ENCODE results near the gene GPR62.

Gene GPR62, protein sequence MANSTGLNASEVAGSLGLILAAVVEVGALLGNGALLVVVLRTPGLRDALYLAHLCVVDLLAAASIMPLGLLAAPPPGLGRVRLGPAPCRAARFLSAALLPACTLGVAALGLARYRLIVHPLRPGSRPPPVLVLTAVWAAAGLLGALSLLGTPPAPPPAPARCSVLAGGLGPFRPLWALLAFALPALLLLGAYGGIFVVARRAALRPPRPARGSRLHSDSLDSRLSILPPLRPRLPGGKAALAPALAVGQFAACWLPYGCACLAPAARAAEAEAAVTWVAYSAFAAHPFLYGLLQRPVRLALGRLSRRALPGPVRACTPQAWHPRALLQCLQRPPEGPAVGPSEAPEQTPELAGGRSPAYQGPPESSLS

DNA sequence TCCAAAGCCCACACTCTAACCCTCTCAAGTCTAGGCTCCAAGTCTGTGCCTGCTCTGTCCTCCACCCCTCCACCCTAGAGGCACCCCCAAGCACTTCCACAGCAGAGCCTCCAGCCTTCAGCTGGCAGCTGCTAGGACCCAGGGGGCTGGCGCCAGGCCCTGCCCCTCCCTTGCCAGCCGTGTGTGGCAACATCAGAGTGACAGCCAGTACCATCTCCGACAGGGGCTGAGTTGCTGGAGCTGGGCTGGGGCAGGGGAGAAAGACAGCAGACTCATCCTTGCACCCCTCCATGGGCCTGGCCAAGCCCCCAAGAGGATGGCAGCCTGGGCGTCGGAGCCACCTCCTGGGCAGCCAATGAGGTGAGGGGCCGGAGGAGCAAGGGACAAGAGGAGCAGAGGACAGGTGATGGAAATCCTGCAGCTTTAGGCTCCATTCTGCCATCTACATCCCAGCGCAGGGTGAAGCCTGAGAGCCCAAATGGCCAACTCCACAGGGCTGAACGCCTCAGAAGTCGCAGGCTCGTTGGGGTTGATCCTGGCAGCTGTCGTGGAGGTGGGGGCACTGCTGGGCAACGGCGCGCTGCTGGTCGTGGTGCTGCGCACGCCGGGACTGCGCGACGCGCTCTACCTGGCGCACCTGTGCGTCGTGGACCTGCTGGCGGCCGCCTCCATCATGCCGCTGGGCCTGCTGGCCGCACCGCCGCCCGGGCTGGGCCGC is at the start of gene GPR62:
TSS of gene GPR62 (plus strand) at position 207 of the 718 bp plus-strand sequence. CDS start at position 479, 272 bp downstream.
- DNase-seq, result no peak

DNA sequence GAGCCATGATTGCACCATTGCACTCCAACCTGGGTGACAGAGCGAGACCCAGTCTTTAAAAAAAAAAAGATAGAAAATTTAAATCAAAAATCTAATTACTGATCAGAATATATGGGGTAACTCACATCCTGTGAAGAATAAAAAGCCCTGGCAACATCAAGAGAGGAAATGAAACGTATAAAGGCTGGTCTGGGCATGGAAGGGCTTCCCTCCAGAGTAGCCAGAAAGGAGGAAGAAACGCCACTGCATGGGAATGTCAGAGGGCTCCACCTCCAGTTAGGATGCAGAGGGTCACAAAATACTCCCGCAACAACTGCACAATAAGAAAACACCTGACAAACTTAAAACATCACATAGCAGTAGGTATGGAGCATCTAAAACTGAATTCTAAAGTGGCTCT is 47.2 kb upstream of the GPR62 start:
- no peak for DNase-seq

DNA sequence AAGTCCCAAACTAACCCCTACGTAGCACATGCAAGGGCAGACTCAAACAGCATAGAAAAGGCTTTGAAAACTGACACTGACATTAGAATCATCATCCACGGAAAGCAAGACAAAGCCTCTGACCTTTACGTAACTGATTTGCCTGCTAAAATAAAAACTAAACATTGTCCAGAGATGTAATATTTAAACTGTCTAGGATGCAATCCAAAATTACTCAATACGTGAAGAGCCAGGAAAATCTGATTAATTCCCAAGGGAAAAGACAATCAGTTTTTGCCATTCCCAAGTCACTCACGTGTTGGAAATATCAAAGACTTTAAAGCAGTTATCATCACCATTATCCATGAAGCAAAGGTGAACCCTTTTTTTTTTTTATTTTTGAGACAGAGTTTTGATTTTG is 38.8 kb upstream of the GPR62 start:
- DNase-seq, result no peak

DNA sequence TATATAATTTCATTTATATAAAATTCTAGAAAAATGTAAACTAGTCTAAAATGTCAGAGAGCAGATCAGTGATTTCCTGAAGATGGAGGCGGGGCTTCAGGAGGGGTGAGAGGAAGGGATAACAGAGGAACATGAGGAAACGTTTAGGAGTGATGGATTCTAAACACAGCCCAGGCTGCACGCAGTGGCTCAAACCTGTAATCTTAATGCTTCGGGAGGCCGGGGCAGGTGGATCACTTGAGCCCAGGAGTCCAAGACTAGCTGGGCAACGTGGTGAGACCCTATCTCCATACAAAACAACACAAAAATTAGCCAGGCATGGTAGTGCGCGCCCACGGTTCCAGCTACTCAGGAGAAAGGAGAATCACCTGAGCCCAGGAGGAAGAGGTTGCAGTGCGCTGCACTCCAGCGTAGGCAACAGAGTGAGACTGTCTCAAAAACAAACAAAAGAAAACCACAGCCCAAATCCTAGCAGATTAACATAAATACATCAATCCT is 34.1 kb upstream of the GPR62 start:
- DNase-seq, result peak; percentile 28

DNA sequence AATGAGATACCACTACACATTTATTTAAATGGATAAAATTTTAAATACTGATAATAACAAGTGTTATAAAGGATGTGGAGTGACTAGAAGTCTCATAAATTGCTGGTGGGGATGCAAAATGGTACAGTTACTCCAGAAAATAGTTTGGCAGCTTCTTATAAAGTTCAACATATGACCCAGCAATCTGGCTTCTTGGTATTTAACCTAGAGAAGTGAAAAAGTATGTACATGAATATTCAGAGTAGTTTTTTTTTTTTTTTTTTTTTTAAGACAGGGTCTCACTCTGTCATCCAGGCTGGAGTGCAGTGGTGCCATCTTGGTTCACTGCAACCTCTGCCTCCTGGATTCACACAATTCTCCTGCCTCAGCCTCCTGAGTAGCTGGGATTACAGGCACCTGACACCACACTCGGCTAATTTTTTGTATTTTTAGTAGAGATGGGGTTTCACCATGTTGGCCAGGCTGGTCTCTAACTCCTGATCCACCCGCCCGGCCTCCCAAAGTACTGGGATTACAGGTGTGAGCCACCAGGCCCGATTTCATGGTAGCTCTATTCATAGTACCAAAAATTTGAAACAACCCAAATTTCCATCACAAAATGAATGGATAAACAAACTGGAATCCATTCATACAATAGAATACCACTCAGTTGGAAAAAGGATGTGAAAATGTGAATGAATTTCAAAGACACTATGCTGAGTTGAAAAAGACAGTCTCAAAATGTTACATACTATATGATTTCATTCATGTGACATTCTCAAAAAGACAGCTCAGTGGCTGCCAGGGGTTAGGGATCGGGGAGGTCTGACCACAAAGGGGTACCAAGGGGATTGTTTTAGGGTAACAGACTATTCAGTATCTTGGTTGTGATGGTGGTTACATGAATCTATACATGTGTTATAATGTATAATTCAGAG is 27.9 kb upstream of the GPR62 start:
- peak; percentile 23 for DNase-seq

DNA sequence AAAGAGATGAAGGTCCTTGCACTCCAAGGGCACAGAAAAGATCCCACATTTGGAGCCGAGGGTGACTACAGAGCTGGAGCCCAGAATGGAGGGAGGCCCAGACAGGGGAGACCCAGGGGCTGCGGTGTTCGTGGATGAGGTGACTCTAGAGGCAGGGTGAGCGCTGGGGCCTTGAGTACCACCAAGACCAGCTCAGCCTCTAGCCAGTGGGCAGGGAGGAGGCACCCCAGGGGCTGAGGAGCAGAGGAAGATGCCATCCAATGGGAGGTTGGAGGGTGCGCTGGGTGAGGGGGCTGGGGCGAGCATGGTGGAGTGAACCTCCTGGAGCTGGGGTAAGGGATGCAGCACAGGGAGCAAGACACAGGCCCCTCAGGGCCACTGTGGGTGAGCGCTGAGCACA is 26.7 kb upstream of the GPR62 start:
- DNase-seq, result peak; percentile 44

DNA sequence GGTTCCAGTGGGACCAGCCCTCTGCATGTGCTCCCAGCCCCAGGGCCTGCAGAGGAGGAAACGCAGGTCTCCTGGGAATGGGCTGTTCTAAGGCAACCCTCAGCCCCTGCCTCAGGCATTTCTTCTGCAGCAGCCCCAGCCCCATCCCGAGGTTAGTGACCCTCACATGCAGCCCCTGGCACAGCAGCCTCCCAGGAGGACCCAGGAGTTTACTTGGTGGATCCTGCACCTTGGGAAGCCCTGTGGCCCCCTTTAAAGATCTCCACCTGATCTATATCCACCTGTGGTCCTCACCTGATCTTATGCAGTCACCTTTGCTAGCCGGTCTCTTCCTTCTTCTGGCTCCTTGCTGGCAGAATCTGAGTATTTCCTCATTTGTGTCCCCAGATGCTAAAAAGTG is 26.2 kb upstream of the GPR62 start:
- peak; percentile 13 for DNase-seq

DNA sequence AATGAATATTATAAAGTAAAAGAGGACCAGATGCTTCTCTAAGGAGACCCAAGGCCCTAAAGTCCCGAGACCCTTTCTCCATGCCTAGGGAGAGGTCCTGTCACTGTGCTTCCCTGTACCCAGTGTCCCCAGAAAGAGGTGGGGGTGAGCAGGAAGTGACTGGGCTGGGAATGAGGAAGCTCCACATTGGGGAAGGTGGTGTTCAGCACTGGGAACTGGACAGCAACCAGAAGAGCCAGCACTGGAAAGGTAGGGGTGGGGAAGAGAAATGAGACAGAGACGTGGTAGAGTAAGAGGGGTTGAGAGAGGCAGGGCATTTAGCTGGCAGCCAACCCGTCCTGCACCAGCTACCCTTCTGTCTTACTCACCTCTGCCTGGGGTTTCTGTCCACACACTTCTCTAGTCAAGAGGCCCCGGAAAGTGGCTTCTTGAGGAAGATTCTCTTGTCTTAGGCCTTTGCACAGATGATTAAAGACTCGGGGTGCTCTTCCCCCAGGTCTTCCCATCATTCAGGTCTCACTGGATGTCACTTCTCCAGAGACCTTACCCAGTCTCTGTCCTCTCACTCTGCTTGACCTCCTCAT is 25.7 kb upstream of the GPR62 start:
- DNase-seq, result peak; percentile 26

DNA sequence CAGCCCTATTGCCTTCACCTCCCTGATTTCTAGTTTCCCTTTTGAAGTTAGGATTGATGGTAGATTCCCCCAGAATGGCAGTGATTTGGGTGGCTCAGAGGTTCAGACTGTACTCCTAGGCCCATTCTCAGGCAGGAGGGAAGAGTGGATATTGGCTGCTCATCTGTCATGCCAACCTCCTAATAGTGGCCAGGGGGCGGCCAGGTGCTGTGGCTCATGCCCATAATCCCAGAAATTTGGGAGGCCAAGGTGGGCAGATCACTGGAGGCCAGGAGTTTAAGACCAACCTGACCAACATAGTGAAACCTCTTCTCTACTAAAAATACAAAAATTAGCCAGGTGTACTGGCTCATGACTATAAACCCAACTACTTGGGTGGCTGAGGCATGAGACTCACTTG is 24.7 kb upstream of the GPR62 start:
- peak; percentile 29 for DNase-seq

DNA sequence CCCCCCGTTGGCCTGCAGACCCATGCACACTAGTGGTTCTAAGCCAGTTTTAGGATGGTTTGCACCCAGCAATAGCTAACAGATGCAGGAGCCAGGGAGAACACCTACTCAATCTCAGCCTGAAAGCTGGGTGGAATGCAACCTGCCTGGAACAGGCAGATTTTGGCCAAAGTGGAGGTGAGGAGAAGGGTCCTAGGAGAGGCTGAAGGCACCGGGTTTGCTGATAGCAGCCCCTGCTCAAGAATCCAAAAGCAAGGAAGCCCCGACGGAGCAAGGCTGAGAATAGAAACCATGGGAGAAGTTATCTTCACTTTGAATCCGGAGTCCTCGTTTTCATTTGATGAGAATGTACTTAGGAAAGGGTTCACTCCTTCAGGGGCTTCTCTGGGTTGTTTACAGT is 23.4 kb upstream of the GPR62 start:
- DNase-seq, result peak; percentile 37

DNA sequence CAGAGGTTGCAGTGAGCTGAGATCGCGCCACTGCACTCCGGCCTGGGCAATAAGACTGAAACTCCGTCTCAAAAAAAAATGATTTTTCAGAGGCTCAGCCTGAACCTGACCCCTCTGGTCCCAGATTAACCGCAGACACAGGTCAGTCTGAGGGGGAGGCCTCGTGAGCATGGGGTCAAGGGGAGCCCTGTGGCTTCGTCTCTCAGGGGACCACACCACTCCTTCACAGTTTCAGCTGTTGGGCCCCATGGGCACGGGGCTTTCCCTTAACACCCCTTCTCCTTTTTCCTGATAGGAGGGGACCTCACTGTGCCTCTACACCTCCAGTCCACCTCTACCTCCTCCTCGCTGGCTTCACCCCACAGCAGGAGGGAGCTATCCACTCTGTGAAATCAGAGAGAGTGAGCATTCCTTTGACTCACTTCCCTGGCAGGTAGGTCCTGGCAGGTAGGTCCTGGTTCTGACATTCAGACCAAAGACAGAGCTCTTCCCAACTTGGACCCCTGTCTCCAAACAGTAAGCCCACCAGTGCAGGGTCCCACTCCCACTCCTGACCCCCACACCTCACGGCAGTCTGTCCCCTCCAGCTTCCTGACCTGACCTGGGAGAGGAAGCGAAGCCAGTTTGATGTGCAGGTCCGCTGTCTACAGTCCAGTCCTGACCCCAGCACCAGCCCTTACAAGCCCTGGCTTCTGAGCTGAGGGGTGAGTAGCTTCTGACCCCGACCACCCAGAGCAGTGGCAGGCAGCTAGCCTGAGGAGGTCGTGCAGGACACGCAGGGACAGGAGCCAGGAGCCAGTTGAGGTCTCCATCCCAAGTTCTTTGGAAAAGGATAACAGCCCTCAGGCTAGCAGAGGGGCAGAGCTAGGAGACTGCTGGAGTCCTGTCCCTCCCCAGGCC is 22.5 kb upstream of the GPR62 start:
- peak; percentile 45 for DNase-seq

DNA sequence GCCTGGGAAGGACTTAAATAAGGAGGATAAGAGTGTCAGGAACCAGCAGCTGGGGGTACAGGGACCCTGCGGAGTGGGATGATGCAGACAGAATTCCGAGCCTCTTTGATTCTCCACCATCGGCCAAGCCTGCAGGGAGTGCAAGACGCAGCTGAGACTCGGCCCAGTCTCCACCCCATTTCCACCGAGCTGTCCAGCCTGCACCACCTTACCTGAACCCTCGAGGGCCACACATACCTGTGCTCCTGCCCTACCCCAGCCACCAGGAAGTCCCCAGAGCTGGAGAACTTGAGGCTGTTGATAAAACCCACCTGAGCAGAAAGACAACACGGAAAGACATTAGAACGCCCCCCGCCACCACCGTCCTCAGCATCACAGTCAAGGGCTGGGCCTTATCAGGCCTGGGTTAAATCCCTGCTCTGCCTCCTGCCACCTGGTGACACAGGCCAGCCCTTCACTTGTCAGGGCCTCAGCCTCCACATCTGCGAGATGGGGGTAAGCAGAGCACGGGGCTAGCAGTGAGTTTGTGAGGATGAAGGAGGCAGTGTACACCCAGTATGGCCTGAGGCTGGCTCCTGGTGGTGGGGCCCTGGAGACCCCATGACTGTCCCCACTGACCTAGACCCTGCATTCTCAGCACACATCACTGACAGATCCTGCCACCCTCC is 21.6 kb upstream of the GPR62 start:
- DNase-seq, result peak; percentile 42

DNA sequence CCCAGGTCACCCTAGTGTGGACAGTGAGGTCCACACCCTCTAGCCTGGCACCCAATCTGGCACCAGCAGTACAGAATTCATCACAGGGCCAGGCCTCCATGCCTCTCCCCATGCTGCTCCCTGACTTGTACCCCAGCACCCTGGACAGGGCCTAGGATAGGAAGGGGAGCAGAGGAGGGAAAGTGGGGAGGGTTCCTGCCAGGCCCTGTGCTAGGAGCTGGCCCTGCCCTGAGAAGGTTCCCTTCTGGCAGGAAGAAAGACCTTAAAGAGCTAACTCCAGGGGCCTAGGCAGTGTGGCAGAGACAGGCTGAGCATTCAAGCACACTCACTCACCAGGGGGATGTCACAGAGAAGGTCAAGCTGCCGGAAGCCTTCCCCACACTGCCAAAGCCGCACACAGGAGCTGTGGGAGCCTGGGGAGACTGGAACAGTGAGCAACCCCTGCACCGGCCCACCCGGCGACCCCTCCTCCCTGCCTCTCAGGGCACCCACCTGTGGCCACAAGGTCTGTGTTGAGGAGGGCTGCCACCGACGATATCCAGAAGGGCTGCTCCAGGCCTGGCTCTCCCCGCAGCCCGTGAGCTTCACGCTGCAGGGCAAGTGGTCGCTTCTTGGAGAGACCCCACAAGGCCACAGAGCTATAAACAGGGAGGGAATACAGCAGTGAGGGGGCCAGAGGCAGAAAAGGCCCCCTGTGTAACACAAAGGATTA is 20.9 kb upstream of the GPR62 start:
- DNase-seq, result peak; percentile 34

DNA sequence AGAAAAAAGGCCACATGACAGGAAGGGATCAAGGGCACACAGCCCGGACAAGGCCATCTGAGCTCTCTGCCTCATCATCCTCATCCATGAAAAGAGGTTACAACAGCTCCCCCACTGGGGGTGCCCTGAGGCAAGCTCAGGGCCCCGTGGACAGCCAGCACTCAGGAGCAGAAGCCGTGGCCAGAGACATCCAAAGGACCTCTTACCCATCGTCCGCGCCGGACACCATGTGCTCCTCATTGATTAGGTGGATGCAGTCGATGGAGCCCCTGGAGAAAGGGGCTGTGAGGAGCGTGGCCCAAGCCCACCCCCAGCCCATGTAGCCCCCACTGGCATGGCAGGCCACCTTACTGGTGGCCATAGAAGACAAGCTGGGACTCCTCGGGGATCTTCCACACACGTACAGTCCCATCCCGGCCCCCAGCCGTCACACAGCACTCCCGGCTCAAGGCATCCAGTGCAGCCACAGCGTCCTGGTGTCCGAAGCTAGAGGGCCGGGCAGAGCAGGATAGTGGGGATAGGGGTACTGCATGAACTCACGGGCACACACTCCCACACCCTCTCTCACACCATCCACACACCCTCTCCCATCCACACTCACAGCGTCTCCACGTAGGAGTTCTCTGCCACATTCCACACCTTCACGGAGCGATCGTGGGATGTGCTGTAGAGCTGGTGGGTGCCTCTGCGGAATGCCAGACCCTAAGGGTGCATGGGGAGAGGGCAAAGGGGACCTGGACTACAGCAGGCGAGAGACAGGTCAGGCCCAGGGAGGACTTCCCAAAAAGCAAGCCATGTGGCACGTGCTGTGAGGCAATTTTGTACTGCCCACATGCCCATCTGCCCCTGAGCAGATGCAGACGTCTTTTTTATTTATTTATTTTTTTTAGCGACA is 19.9 kb upstream of the GPR62 start:
- DNase-seq, result no peak

DNA sequence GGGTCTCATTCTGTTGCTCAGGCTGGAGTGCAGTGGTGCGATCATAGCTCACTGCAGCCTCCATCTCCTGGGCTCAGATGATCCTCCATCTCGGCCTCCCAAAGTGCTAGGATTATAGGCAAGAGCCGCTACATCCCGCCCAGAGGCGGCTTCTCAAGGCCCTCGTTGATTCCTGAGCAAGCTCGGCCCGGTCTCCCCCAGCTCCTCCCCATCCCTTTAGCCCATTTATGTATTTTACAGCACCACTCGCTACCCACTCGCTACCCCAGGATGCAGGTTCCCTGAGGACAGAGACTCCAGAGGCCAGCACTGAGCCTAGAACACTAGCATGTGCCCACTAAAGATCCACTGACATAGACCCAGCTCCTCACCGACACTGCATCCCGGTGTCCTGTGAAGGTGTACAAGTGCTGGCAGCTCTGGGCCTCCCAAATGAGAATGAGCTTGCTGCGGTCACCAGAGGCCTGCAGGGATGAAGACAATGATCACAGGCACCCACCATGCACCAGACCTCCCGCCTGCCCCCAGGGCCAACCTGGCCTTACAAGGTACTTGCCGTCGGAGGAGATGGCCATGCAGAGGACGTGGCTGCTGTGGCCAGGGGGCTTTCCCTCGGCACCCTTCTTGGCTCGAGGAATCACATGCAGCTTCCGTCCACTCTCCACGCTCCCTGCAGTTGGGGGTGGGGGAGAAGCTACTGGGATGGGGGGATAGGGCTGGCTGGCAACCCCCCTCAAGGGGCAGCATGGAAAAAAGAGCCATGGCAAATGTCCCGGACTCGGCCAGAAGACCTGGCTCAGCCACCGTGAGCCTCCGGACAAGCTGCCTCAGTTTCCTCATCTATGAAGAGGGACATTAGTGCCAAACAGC is 19.1 kb upstream of the GPR62 start:
- DNase-seq, result no peak

DNA sequence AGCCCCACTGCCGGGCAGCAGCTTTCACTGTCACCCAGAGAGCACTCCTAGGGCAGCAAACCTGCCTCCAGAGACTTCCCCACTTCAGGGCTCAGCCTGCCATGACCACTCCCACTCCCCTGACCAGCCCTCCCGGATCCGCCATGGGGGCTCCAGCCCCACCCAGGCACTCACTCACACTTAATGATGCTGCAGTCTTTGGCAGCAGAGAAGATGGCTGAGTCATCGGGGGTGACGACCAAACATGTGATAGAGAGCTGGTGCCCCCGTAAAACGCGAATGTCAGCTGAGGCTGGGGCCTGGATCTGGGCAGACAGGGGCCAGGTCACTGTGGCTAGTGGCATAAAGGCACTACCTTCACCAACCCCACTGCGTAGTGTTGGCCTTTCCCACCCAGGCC is 18.2 kb upstream of the GPR62 start:
- DNase-seq, result no peak

DNA sequence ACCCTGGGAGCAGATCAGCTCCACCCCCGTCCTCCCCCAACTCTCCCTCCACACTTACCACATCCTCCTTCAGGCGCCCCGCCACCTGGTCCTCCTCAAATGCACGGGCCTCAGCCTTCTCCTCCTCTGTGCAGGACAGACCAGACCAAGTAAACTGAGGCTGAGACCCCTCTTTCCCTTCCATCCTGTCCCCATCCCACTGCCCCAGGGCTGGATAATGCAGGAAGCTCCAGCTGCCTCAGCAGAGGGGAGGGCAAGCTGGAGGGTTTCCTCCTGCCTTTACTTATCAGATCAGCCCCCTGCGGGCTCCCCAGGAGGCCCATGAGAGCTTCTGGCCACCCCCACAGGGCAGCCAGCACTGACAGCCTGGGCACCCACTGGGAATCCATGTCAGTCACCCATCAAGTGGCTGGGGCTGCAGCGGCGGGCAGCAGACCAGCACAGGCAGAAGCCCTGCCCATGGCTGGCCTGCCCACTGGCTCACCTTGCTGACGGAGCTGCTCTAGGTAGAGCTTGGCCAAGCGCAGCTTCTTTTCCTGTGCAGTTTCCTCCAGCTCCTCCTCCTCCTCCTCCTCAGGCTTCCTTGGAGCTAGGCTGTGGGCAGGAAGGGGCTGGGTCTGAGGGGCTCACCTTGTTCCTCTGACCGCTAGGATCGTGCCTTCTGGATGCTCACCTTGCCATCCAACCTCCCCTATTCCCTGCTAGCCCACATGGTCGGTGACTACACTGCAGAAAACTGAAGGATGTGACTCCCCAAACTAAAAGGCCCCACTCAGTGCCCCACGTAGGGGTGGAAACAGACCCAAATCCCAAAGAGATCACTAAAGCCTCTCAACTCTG is 17.4 kb upstream of the GPR62 start:
- peak; percentile 47 for DNase-seq
